ENCODE data around the gene LCP2.
"Not testable (repeated sequence)": the region's sequence is repeated elsewhere in the genome, so short reads cannot be mapped to it uniquely, and the experiment has no call there.

Gene LCP2

DNA sequence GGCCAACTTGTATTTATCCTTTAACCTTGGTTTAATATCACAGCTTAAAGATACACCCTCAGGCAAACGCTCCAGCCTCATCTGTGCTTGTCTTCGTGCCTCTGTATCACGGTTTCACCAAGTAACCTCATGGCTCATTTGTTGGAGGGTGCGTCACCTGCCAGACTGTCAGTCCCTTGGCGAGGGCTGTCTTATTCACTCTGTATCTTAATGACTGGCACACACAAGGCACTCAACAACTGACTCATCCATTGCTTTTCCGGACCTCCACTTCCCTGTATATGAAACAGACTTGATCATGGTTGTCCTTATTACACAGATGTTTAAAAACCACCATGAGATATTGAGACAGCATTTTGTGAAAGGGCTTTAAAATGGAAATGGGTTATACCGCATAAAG is 28.0 kb downstream of the LCP2 start:
- DNase-seq, result no peak

DNA sequence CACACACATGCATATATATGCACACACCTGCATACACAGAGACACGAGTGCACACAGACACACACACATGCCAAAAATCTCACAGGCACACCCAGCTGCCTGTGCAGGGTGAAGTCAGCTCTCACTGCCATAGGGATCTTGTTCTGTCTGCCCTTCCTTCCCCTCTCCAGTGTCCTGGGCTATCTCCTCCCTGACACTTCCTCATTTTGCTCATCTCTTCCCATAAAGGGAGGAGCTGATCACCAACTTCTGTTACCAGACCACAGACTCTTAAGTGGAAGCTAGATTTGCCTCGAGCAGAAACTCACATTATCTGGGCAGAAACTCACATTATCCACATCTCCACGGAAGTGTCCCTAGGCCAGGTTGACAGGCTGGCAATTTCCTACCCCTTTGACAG is 28.7 kb downstream of the LCP2 start:
- DNase-seq, result no peak

DNA sequence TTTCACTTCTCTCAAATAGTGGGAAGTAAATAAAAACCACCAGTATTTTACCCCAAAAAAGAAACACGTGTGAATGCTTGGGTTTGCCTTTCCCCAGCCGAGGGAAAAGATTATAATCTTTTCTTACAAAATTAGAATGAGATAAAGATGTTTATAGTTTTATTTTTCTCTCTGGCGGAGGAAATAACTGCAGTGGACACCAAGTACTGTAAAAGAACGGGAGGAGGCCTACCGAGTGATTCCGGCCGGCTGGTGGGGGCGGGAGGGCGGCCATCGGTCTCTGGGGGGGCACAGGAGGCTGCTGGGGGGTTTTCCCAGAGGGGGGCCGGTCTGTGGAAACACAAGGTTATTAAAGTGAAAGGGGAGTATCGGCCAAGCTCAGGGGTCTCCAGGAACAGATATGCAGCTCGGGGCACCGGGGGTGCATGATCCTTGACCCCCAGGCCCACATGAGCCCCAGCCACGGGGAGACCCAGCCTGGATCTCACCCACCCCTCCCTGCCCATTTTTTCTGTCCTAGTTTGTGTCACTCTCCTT is 29.4 kb downstream of the LCP2 start:
- DNase-seq, result no peak

DNA sequence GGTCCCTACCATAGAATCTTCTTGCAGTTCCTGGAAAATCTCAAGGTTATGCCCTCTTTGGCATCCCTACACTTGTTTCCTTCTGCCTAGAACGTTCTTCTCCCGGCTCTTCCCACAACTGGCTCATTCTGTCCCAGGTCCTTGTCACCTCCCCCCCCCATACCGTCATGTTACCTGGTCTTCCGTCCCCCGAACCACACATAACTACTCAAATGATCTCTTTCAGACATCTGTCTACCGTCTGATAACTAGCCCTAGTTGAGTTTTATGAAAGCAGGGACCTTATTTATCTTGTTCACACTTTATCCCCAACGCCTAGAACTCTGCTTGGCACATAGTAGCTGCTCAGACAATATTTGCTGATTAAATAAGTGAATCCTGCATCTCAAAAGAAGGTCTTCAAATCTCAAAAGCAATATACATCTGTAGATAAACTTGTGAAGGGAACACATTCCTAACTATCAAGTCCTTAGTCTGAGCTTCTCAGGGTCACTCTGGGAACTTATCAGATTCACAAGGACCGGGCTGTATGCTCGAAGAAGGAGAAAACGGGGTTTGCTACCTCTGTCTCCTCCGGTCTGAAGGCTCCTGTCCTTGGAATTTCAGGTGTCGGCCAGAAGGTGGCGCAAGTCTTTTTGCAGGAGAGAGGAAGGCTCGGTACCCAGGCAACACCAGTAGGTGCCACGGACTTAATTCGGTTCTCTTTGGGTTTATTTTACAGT is 30.0 kb downstream of the LCP2 start:
- no peak for DNase-seq

DNA sequence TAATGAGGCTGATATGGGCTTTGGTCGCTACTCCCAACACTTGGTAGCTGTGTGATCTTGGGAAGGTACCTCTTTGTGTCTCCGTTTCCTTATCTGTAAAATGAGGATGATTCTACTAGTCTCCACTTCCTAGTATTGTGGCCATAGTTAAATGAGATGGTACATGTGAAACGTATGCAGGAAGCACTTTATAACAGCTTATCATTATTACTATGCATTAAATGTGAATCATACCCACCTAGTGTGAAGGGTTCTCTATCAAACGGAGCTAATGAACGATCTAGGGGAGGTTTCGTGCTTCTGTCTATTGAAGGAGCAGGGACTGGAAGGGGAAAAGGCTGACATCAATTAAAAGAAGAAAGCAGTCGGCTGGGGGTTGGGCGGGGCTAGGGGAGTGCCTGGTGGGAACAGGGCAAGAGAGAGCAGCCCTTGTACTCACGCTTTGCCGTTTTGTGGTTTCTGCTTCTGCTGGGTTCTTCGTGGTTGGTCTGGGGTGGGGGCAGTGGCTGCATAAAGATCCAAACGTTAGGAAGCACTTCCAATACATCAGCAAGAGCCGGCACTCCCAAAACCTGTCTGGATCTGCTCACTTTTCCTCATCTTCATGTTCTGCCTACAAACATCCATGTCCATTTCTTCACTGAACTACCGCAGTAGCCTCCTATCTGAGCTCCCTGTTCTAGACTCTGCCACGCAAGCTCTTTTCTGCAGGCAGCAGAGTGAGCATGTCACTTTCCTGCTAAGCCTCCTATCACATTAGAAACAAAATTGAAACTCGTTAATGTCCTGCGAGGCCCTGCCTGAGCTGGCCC is 30.8 kb downstream of the LCP2 start:
- no peak for DNase-seq

- DNase-seq, result no peak
Measured at GRCh38 chr5:170265522-170265921, 32.1 kb downstream of the LCP2 start.

DNA sequence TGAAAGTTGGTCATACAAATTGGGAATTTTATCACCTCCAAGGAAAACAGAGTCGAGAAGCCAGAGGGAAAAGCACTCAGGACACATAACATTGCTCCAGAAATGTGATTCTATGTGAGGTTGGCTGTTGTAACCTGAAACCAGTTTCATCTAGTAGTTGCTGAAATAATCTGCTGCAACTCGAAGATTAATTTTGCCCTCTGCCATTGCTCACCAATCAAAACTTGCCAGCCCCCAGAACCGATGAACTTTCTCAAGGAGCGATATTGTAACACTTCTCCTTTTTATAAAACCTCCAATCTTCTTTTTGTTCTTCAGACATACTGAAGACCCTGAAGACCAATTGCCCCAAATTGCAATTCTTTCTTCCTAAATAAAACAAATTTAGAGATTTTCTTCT is 33.7 kb downstream of the LCP2 start:
- no peak for DNase-seq

DNA sequence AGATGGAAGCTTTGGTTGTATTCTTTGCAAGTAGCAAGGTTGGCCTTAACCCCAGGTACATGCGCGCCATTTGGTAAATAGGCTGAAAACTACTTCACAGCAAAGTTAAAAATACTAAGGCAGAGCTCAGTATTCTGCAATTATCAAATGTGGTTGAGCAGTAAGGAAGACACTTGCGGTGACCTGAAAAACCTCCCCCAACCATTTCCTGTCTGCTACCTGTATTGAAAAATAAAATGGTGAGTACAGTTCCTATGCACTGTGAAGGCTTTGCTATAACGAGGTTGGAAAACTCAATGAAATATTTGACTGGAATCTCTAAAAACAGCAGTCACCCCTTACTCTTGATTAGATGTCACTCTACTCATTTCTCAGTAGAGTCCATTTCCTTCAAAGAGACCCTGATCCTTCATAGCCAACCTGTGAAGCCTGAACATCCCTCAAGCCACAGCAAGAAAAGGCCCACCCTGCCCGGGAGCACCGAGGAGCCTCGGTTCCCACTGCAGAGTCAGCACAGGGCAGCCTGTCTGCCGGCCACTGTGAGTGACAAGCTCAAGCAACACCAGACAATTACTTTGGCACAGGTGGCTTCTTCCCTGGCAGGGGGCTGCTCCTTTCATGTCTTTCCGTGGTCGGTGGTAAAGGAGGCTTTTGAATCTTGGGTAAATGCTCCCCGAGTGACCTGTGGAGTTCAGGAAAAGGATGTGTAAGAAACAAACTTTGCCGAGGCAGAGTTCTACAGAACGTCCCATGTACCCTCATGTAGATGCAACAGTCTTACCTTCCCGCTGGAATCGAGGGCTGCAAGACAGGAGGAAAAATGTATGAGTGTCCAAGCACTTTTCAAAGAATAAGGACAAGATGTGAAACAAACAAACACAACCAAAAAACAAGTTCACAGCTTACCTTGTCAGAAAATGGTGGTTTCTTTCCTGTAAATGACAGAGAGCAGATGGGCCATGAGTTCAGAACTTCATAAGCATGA is 35.2 kb downstream of the LCP2 start:
- DNase-seq, result no peak

DNA sequence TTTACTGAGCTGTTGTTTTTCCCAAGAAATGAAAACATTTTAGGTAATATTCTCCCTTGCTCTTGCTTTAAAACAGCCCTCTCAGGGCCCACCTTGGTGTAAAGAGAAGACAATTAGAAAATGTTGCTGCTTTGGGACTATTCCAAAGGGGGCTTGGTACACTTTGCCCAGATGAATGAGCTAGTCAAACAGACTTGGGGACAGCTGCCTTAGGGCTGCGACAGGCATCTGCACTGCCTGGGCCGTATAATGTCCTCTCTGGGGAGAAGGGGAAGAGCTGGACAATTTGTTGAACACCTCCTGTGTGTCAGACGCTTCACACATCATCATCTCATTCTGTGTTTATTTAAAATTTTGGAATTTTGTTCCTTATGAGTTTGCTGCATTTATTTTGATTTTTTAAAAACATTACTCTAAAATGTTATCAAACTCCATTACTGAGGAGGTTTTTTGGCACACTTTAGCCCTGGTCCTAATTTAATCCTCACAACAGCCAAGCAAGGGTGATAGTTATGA is 36.0 kb downstream of the LCP2 start:
- no peak for DNase-seq

DNA sequence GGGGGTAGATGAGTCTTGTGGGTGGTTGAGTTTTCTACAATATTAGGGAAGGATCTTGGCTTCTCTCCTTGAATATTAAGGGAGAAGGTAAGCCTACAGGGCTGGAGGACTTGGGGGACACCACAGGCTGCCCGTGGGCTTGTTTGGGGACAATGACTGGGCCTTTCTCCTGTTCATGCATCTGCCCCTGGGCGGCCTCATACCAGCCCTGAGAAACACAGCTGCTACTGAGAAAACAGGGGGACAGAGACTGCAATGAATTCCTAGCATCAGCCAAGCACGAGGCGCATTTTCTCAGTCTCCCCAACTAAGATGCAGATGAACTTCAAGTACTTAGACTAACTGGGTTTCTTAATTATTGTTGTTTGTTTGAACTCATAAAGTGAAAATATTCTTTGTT is 40.2 kb downstream of the LCP2 start:
- DNase-seq, result no peak

DNA sequence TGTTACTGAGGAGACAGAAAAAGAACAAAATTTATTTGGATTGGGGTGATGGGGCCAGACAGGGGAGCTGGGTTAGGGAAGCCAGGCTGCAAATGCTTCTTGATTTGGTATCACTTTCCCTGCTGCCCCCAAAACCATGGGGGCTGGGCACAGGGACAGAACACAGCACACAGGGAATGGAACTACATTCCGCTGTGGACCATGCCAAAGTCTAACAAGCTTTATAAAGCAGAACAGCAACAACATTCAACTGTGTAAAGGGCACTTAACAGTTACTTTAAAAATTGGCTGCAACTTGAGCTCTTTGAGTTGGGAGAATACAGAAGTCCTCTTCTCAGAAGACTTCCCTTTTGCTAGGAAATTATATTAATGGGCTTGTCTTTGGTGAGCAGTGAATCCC is 41.0 kb downstream of the LCP2 start:
- no peak for DNase-seq

- peak; percentile 14 for DNase-seq
Measured at GRCh38 chr5:170254056-170254455, 43.5 kb downstream of the LCP2 start.

DNA sequence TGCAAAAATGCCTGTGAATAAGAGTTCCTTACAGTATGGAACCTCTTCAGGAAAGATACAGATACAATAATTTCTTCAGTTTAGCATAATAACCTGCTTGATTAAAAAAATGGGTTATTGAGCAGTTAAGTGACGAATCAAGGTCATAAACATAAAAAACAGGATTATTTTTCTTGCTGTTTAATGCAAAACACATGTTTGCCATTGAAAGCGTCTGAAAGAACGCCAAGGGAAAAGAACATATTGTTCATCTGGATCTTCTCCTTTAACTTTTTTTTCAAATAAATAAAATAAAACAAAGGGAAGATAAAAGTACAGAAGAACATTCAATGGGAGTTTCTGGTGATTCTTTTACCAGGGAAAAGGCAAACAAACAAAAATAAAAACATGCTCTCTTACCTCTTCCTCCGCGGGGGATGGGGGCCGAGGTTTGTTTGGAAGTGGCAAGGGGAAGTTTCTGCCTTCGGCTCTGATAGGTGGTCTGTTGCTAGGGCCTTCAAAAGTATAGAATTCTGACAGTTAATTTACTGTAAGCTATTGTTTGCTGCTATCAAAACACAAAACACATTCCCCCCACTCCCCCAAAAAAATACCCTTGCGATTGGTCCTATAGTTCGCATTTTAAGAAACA is 44.7 kb downstream of the LCP2 start:
- DNase-seq, result no peak

GRCh38 chr5:170252109-170252508 is 45.5 kb downstream of the LCP2 start:
- DNase-seq, result no peak

DNA sequence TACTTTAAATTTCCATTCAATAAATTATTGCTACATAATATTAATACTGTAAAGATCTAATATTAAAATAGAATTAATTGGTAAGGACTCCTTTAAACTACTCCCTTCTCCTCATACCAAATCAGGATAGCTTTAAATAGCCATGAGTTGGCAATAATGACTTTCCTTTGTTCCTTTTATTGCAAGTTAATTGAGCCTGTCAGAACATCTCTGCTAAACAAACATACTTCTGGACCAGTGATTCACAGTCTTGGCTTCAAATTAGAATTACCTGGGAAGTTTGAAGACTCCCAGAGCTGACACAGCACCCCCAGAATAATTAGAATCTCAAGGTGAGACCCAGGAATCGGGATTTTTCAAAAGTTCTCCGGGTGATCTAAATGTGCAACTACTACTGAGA is 46.1 kb downstream of the LCP2 start:
- DNase-seq, result no peak

GRCh38 chr5:170250810-170251317 is 46.7 kb downstream of the LCP2 start:
- DNase-seq, result no peak

DNA sequence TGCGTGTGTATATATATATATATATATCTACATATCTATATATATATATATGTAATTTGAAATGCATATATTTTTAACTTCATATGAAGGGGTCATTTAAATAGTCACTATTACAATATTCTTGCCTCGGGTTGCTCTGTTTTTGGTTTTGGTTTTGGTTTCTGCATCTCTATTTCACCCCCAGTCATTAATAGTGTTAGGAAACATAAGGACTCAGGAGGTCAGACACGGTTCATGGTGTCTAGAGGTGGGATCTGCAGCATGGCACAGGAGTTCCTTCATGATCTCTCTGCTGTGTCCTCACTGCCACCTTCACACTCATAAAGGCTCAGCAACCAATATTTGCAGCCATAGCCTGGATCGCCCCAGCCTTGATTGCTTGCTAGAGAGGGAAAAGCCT is 48.2 kb downstream of the LCP2 start:
- DNase-seq, result no peak

- DNase-seq, result not testable (repeated sequence)
Measured at GRCh38 chr5:170248931-170249227, 48.7 kb downstream of the LCP2 start.

- no peak for DNase-seq
Measured at GRCh38 chr5:170248172-170248930, 49.2 kb downstream of the LCP2 start.

DNA sequence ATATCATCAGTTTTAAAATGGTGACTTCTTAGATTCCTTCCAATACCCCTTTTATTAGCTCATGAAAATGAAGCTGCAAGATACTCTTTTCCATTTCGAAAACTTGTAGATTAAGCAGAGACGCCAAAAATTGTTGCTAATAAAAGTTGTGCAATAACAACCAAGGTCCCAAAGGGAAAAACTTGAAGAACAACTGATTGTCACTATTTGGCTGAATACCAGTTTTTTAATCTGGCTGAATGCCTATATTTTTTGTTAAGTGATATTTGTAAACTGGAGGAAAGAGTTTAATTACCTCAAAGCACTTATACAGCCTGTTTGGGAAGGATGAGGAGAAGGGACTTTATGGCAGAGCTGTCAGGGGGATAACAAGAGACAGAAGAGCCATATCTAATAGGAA is 50.2 kb downstream of the LCP2 start:
- DNase-seq, result no peak

DNA sequence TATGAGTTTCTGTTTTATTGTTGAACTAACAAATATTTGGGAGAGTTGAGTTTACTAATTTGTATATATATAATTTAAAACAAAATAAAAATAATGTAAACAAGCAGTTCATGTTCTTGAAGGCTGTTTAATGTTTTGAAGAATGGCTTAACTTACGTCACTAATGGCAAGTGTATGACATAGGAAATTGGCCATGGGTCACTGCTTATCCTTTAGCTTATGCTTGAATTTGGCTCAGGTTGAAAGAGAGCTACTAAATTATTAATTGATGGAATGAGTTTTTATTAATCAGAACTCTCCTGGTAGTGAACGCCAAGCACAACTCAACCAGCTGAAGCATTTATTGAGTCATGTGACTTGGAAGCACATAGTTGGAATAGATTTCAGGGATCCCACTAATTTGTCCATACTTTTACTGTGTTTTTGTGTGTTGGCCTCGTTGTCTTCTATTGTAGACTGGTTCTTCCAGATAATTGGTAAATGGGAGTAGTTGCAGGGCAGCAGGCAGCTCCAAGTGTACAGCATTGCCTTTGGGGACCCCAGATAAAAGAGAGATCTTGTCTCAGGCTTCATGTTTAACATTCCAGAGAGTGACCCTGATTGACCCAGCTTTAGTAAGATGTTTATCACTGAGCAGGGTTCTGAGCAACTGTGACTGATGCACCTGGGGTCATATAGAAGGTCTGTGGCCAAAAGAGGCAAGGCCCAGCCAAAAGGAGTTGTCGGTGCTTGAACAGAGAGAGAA is 51.3 kb downstream of the LCP2 start:
- no peak for DNase-seq
